HEK293T (cell line): Measurements from ENCODE around the gene ADAMTS3.
"Not testable (repeated sequence)": the region's sequence is repeated elsewhere in the genome, so short reads cannot be mapped to it uniquely, and the experiment has no call there.

ENCODE experiments used
- CTCF ChIA-PET: fragments of 350-600 bp; formaldehyde crosslinking; extraction: SDS; loops from one replicate; lab custom pipeline; 2021; ENCODE audit warnings: antibody characterized with exemption, inconsistent platforms; lab: Yijun Ruan, JAX
- POLR2A ChIA-PET: fragments of 350-600 bp; formaldehyde crosslinking; extraction: SDS; loops from one replicate; lab custom pipeline; 2020; ENCODE audit warnings: antibody characterized with exemption, inconsistent platforms; lab: Yijun Ruan, JAX
- DNase-seq: peaks from one replicate; pipeline ENCODE4 v3.0.0; 2012; ENCODE audit warnings: mixed read lengths; ENCODE audit errors: extremely low spot score
- ARNT ChIP-seq: fragments of 450-650 bp; IDR thresholded peaks from 2 replicates; pipeline ENCODE4 v1.6.1; 2017; ENCODE audit warnings: mild to moderate bottlenecking
- BHLHE40 ChIP-seq: fragments of 450-650 bp; IDR thresholded peaks from 2 replicates; pipeline ENCODE4 v1.6.1; 2016; ENCODE audit warnings: mild to moderate bottlenecking, moderate library complexity, borderline replicate concordance
- CTBP1 ChIP-seq: fragments of 450-650 bp; IDR thresholded peaks from 2 replicates; pipeline ENCODE4 v1.6.1; 2016; ENCODE audit warnings: borderline replicate concordance
- ELF4 ChIP-seq: fragments of 450-650 bp; IDR thresholded peaks from 2 replicates; pipeline ENCODE4 v1.6.1; 2017; ENCODE audit warnings: antibody characterized with exemption
- FOXA1 ChIP-seq: fragments of 450-650 bp; IDR thresholded peaks from 2 replicates; pipeline ENCODE4 v1.6.1; 2016; ENCODE audit warnings: mild to moderate bottlenecking
- FOXK2 ChIP-seq: fragments of 450-650 bp; IDR thresholded peaks from 2 replicates; pipeline ENCODE4 v1.6.1; 2016; ENCODE audit warnings: mild to moderate bottlenecking
- FOXM1 ChIP-seq: fragments of 450-650 bp; IDR thresholded peaks from 2 replicates; pipeline ENCODE4 v1.6.1; 2017; ENCODE audit warnings: mild to moderate bottlenecking, borderline replicate concordance
- HDGF ChIP-seq: fragments of 450-650 bp; IDR thresholded peaks from 2 replicates; pipeline ENCODE4 v1.6.1; 2017; ENCODE audit warnings: antibody characterized with exemption, borderline replicate concordance
- L3MBTL2 ChIP-seq: fragments of 450-650 bp; conservative IDR thresholded peaks from 2 replicates; pipeline ENCODE4 v1.6.1; 2016; ENCODE audit warnings: mild to moderate bottlenecking
- LEF1 ChIP-seq: fragments of 450-650 bp; IDR thresholded peaks from 2 replicates; pipeline ENCODE4 v1.6.1; 2017; ENCODE audit warnings: mild to moderate bottlenecking, borderline replicate concordance
- NFRKB ChIP-seq: fragments of 450-650 bp; IDR thresholded peaks from 2 replicates; pipeline ENCODE4 v1.6.1; 2016; ENCODE audit warnings: mild to moderate bottlenecking, moderate library complexity
- SP1 ChIP-seq: fragments of 450-650 bp; IDR thresholded peaks from 2 replicates; pipeline ENCODE4 v1.6.1; 2017
- SUZ12 ChIP-seq: fragments of 450-650 bp; IDR thresholded peaks from 2 replicates; pipeline ENCODE4 v1.6.1; 2016; ENCODE audit warnings: mild to moderate bottlenecking
- TARDBP ChIP-seq: fragments of 450-650 bp; IDR thresholded peaks from 2 replicates; pipeline ENCODE4 v1.6.1; 2016
- ZNF384 ChIP-seq: fragments of 450-650 bp; IDR thresholded peaks from 2 replicates; pipeline ENCODE4 v1.6.1; 2016
- TF ChIP-seq, protein P1 (sequence below): fragments of 450-650 bp; IDR thresholded peaks from 2 replicates; pipeline ENCODE4 v1.6.1; 2016

Gene ADAMTS3

DNA sequence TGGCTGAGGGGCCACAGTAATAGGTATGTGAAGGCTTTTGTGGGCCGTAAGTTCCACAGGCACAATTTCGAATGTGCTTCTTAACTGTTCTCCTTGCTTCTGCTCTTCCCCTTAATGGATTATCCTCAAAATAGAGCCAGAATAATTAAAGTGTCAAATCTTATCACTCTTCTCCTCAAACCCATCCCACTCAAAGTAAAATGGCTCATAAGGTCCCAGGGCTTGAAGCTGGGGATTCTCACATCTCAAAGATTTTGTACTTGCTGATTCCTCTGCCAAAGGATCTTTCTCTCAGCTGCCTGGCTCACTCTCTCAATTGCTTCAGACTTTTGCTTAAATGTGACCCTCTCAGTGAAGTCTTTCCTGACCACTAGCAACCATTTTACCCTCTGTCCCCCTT, 16.6 kb downstream of the ADAMTS3 start:
- ChIA-PET POLR2A (interaction anchor here (1.2 kb wide), 1 partner anchor 15 kb away, joined by 4 read pairs; no protein-coding TSS in a partner anchor), CTCF (no interaction called here)
- no peak for DNase-seq
- TF ChIP-seq BHLHE40 (no peak), FOXK2 (no peak), ARNT (no peak), CTBP1 (no peak), SP1 (no peak)

DNA sequence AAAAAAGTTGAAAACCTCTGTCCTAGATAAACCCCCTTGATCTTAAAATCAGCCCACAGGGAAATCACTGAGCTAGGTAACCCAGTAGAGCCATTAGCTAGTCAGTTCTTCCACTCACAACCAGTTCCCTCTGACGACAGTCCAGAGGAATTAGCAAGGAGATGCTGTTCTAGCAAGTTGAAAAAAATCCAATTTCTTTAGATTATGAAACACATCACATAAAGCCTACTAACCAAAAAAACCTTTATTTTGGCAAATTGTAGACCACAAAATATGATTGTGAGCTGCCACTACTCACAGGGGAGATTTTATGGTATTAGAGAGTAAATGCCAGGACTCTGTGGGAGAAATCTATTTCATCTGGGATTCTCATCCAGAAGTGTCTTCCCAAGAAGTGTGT, 22.6 kb downstream of the ADAMTS3 start:
- TF ChIP-seq TARDBP (no peak), HDGF (no peak), ARNT (no peak), ZNF384 (no peak), CTBP1 (no peak), FOXK2 (no peak), L3MBTL2 (no peak), NFRKB (no peak), BHLHE40 (no peak), FOXA1 (no peak), SUZ12 (no peak), SP1 (no peak)
- TF ChIP-seq, protein P1, sequence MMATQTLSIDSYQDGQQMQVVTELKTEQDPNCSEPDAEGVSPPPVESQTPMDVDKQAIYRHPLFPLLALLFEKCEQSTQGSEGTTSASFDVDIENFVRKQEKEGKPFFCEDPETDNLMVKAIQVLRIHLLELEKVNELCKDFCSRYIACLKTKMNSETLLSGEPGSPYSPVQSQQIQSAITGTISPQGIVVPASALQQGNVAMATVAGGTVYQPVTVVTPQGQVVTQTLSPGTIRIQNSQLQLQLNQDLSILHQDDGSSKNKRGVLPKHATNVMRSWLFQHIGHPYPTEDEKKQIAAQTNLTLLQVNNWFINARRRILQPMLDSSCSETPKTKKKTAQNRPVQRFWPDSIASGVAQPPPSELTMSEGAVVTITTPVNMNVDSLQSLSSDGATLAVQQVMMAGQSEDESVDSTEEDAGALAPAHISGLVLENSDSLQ = no peak
- ChIA-PET CTCF (no interaction called here), POLR2A (no interaction called here)
- no peak for DNase-seq

- CTCF ChIA-PET, POLR2A ChIA-PET, DNase-seq: not testable (repeated sequence)
These were observed 28.3 kb downstream of the ADAMTS3 start for GRCh38 chr4:72540694-72541093.

DNA sequence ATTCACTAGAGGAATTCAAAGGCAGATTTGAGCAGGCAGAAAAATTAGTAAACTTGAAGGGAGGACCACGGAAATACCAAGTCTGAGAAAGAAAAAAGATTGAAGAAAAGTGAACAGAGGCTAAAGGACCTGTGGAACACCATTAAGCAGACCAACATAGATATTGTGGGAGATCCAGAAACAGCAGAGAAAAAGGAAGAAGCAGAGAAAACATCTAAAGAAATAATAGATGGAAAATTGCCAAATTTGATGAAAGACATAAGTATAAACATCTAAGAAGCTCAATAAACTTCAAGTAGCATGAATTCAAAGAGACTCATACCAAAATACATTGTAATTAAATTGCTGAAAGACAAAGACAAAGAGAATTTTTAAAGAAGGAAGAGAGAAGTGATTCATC, 31.0 kb downstream of the ADAMTS3 start:
- ChIA-PET CTCF (no interaction called here), POLR2A (no interaction called here)
- TF ChIP-seq BHLHE40 = no peak
- no peak for TF ChIP-seq FOXK2
- no peak for TF ChIP-seq SUZ12
- TF ChIP-seq, protein P1 = no peak
- TF ChIP-seq TARDBP = no peak
- no peak for TF ChIP-seq CTBP1
- no peak for TF ChIP-seq ZNF384
- TF ChIP-seq FOXA1 = no peak
- no peak for TF ChIP-seq HDGF
- TF ChIP-seq ARNT = no peak
- no peak for TF ChIP-seq ELF4
- no peak for TF ChIP-seq L3MBTL2
- no peak for TF ChIP-seq LEF1
- TF ChIP-seq NFRKB = no peak
- no peak for DNase-seq

GRCh38 chr4:72536443-72536842, 32.6 kb downstream of the ADAMTS3 start:
- DNase-seq = no peak
- ChIA-PET POLR2A (no interaction called here), CTCF (no interaction called here)
- no peak for TF ChIP-seq CTBP1
- no peak for TF ChIP-seq TARDBP
- TF ChIP-seq ELF4 = no peak
- no peak for TF ChIP-seq HDGF
- TF ChIP-seq ZNF384 = no peak
- no peak for TF ChIP-seq LEF1
- TF ChIP-seq L3MBTL2 = no peak
- TF ChIP-seq BHLHE40 = no peak
- no peak for TF ChIP-seq FOXK2
- TF ChIP-seq FOXA1 = no peak
- TF ChIP-seq SUZ12 = no peak
- no peak for TF ChIP-seq NFRKB
- no peak for TF ChIP-seq FOXM1
- no peak for TF ChIP-seq ARNT
- no peak for TF ChIP-seq SP1
- TF ChIP-seq, protein P1 = no peak

- no peak for DNase-seq
- ChIA-PET POLR2A (no interaction called here), CTCF (no interaction called here)
- TF ChIP-seq FOXM1 (no peak), SUZ12 (no peak), HDGF (no peak), ARNT (no peak), LEF1 (no peak), CTBP1 (no peak), ELF4 (no peak), BHLHE40 (no peak), ZNF384 (no peak)
- TF ChIP-seq, protein P1 = no peak
These were observed 37.2 kb downstream of the ADAMTS3 start for GRCh38 chr4:72531768-72532290.
